ENCODE data around the gene RECQL5. TPM values are rescaled to one million over a fixed set of nuclear protein-coding genes. Genes with fewer than 3 reads are reported as not detected.

Gene RECQL5
- total RNA-seq, 1 donor from 2014 or later, result 22.7 TPM

GRCh38 chr17:75619506-75620431, 47.2 kb downstream of the RECQL5 start:
- peaks cover 8% of the 10 kb centered on the region for H3K27me3 Mint-ChIP-seq (ENCODE audit: insufficient read depth, low read depth)
- Histone ChIP-seq H3K4me1 (peaks cover 3% of the 10 kb centered on the region), H3F3A (ENCODE audit: low read depth) (no peaks in the 10 kb centered on the region), H3K4me3 (no peak overlapping the region), H3K4me2 (no peak overlapping the region), H2AFZ (replicated peaks) (no peak overlapping the region), H3K27ac (no peak overlapping the region), H4K20me1 (ENCODE audit: low read depth) (no peaks in the 10 kb centered on the region), H3K27me3 (no peaks in the 10 kb centered on the region), H3K79me2 (ENCODE audit: low read depth) (no peaks in the 10 kb centered on the region), H3K36me3 (no peaks in the 10 kb centered on the region), H3K9ac (no peak overlapping the region), H3K9me3 (ENCODE audit: low read depth) (no peaks in the 10 kb centered on the region)
- peak; percentile 80 for DNase-seq (ENCODE audit: low spot score)
- H3K36me3 Mint-ChIP-seq, result no peaks in the 10 kb centered on the region
- H3K4me3 Mint-ChIP-seq, result no peak overlapping the region
- no peaks in the 10 kb centered on the region for H3K9me3 Mint-ChIP-seq
- H3K4me1 Mint-ChIP-seq, result peaks cover 7% of the 10 kb centered on the region
- H3K27ac Mint-ChIP-seq, result no peak overlapping the region
- TF ChIP-seq EZH2 (IDR thresholded peaks at IDR 0.05) (no peak), CTCF (IDR thresholded peaks at IDR 0.05) (peak; percentile 72)

- Histone ChIP-seq H3K4me2 (no peak overlapping the region), H3K9me3 (ENCODE audit: low read depth) (no peaks in the 10 kb centered on the region), H3K27me3 (no peaks in the 10 kb centered on the region), H3K79me2 (ENCODE audit: low read depth) (no peaks in the 10 kb centered on the region), H3K4me1 (peaks cover 12% of the 10 kb centered on the region), H2AFZ (replicated peaks) (no peak overlapping the region), H3K9ac (no peak overlapping the region), H3K4me3 (no peak overlapping the region), H4K20me1 (ENCODE audit: low read depth) (no peaks in the 10 kb centered on the region), H3K27ac (no peak overlapping the region), H3F3A (ENCODE audit: low read depth) (no peaks in the 10 kb centered on the region), H3K36me3 (no peaks in the 10 kb centered on the region)
- Mint-ChIP-seq H3K27me3 (ENCODE audit: insufficient read depth, low read depth) (peaks cover 7% of the 10 kb centered on the region), H3K9me3 (no peaks in the 10 kb centered on the region), H3K27ac (no peak overlapping the region), H3K4me1 (peaks cover 7% of the 10 kb centered on the region), H3K4me3 (no peak overlapping the region), H3K36me3 (no peaks in the 10 kb centered on the region)
- TF ChIP-seq CTCF (IDR thresholded peaks at IDR 0.05), result no peak
- TF ChIP-seq EZH2 (IDR thresholded peaks at IDR 0.05), result no peak
- no peak for TF ChIP-seq EZH2phosphoT487 (IDR thresholded peaks at IDR 0.05)
- DNase-seq (ENCODE audit: low spot score), result no peak
Observed at GRCh38 chr17:75617675-75618074, 49.3 kb downstream of the RECQL5 start.

GRCh38 chr17:75617218-75617617, 49.7 kb downstream of the RECQL5 start:
- no peaks in the 10 kb centered on the region for H3K9me3 Mint-ChIP-seq
- Histone ChIP-seq H3K27ac (no peak overlapping the region), H3K4me3 (no peak overlapping the region), H2AFZ (replicated peaks) (no peak overlapping the region), H3K27me3 (no peaks in the 10 kb centered on the region), H3K79me2 (ENCODE audit: low read depth) (no peaks in the 10 kb centered on the region), H3K36me3 (no peaks in the 10 kb centered on the region), H4K20me1 (ENCODE audit: low read depth) (no peaks in the 10 kb centered on the region), H3K9ac (no peak overlapping the region), H3K4me2 (no peak overlapping the region), H3K4me1 (peaks cover 12% of the 10 kb centered on the region), H3F3A (ENCODE audit: low read depth) (no peaks in the 10 kb centered on the region), H3K9me3 (ENCODE audit: low read depth) (no peaks in the 10 kb centered on the region)
- H3K4me1 Mint-ChIP-seq, result peaks cover 4% of the 10 kb centered on the region
- H3K27ac Mint-ChIP-seq, result no peak overlapping the region
- no peaks in the 10 kb centered on the region for H3K36me3 Mint-ChIP-seq
- H3K4me3 Mint-ChIP-seq, result no peak overlapping the region
- peaks cover 5% of the 10 kb centered on the region for H3K27me3 Mint-ChIP-seq (ENCODE audit: insufficient read depth, low read depth)
- TF ChIP-seq CTCF (IDR thresholded peaks at IDR 0.05) (no peak), EZH2 (IDR thresholded peaks at IDR 0.05) (no peak), EZH2phosphoT487 (IDR thresholded peaks at IDR 0.05) (no peak)
- no peak for DNase-seq (ENCODE audit: low spot score)

Data from neural progenitor cell (in vitro differentiated cells).